BE2C (cell line): Measurements from ENCODE around the gene ASNSD1. TPM values are rescaled to one million over a fixed set of nuclear protein-coding genes. Genes with fewer than 3 reads are reported as not detected.

ENCODE experiments used
- DNase-seq: peaks from one replicate; pipeline ENCODE4 v3.0.0-alpha.2; 2020
- H3K27me3 ChIP-seq: fragments of 250-450 bp; sonication (Bioruptor Pico); 2 replicates; pipeline ENCODE4 v1.5.1; 2020; ENCODE audit warnings: mild to moderate bottlenecking
- H3K36me3 ChIP-seq: fragments of 250-450 bp; sonication (Bioruptor Pico); 2 replicates; pipeline ENCODE4 v1.5.1; 2020; ENCODE audit warnings: mild to moderate bottlenecking
- H3K4me1 ChIP-seq: fragments of 250-450 bp; sonication (Bioruptor Pico); 2 replicates; pipeline ENCODE4 v1.5.1; 2020
- H3K4me3 ChIP-seq: 2 replicates; pipeline ENCODE4 v1.5.1; 2011; ENCODE audit warnings: low read depth, low read length
- H3K9me3 ChIP-seq: fragments of 250-450 bp; sonication (Bioruptor Pico); 2 replicates; pipeline ENCODE4 v1.5.1; 2020
- CTCF ChIP-seq: IDR thresholded peaks from 2 replicates; pipeline ENCODE4 v1.5.1; 2012; ENCODE audit warnings: mild to moderate bottlenecking, low read depth, low read length
- polyA plus RNA-seq: library from polyadenylated mRNA; unstranded; fragments of >200 nt; gene quantifications from one replicate; pipeline ENCODE4 v1.2.1, GENCODE V29; 2012; ENCODE audit warnings: low read depth, missing spikeins; ENCODE audit not compliant: insufficient read length, insufficient read depth

Gene ASNSD1
- polyA plus RNA-seq: 82.4 TPM

GRCh38 chr2:189661148-189661956 lies at the start of gene ASNSD1:
ASNSD1 (plus strand) TSS chr2:189661459; CDS start chr2:189666133, 4,674 bp downstream.
- no peaks in the 10 kb centered on the region for H3K4me1 ChIP-seq
- DNase-seq: peak; percentile 99
- H3K27me3 ChIP-seq: no peaks in the 10 kb centered on the region
- H3K4me3 ChIP-seq: peak within 1 kb of the TSS; percentile 98
- peak; percentile 98 for TF ChIP-seq CTCF
- peaks cover 5% of the 10 kb centered on the region for H3K36me3 ChIP-seq
- H3K9me3 ChIP-seq: no peaks in the 10 kb centered on the region

- H3K27me3 ChIP-seq: no peaks in the 10 kb centered on the region
- no peaks in the 10 kb centered on the region for H3K9me3 ChIP-seq
- no peak for DNase-seq
- peaks cover 9% of the 10 kb centered on the region for H3K4me1 ChIP-seq
- H3K36me3 ChIP-seq: no peaks in the 10 kb centered on the region
- H3K4me3 ChIP-seq: peak overlapping the region; percentile 34
- TF ChIP-seq CTCF: no peak
These were observed 48.1 kb upstream of the ASNSD1 start for GRCh38 chr2:189613077-189613636.

GRCh38 chr2:189613650-189614420 lies 47.4 kb upstream of the ASNSD1 start:
- H3K27me3 ChIP-seq: no peaks in the 10 kb centered on the region
- TF ChIP-seq CTCF: no peak
- no peaks in the 10 kb centered on the region for H3K36me3 ChIP-seq
- peak; percentile 39 for DNase-seq
- H3K4me1 ChIP-seq: peaks cover 9% of the 10 kb centered on the region
- no peaks in the 10 kb centered on the region for H3K9me3 ChIP-seq
- H3K4me3 ChIP-seq: no peak overlapping the region; the same call in 1 of the 2 replicates

GRCh38 chr2:189614585-189614984 lies 46.7 kb upstream of the ASNSD1 start:
- no peak for DNase-seq
- Histone ChIP-seq H3K4me3 (no peak overlapping the region), H3K4me1 (peaks cover 9% of the 10 kb centered on the region), H3K36me3 (no peaks in the 10 kb centered on the region), H3K27me3 (no peaks in the 10 kb centered on the region), H3K9me3 (no peaks in the 10 kb centered on the region)
- TF ChIP-seq CTCF: no peak

- Histone ChIP-seq H3K36me3 (no peaks in the 10 kb centered on the region), H3K9me3 (no peaks in the 10 kb centered on the region), H3K27me3 (no peaks in the 10 kb centered on the region), H3K4me3 (no peak overlapping the region), H3K4me1 (peaks cover 3% of the 10 kb centered on the region)
- no peak for DNase-seq
- no peak for TF ChIP-seq CTCF
These were observed 43.1 kb upstream of the ASNSD1 start for GRCh38 chr2:189618197-189618596.
